Osteocyte (in vitro differentiated cells): Measurements from ENCODE around the gene CYFIP2. TPM values are rescaled to one million over a fixed set of nuclear protein-coding genes. Genes with fewer than 3 reads are reported as not detected.

Source experiments
- DNase-seq: peaks from one replicate; pipeline ENCODE4 v3.0.0; 2021; ENCODE audit warnings: mixed read lengths; ENCODE audit not compliant: unreplicated experiment; ENCODE audit errors: extremely low spot score
- H3K27ac Mint-ChIP-seq: one replicate; pipeline ENCODE4 v1.8.0; 2021; ENCODE audit warnings: mild to moderate bottlenecking, mixed read lengths; ENCODE audit not compliant: unreplicated experiment
- H3K27me3 Mint-ChIP-seq: one replicate; pipeline ENCODE4 v1.8.0; 2021; ENCODE audit warnings: mixed read lengths; ENCODE audit not compliant: unreplicated experiment
- H3K36me3 Mint-ChIP-seq: one replicate; pipeline ENCODE4 v1.8.0; 2021; ENCODE audit warnings: mixed read lengths; ENCODE audit not compliant: unreplicated experiment
- H3K4me1 Mint-ChIP-seq: one replicate; pipeline ENCODE4 v1.8.0; 2021; ENCODE audit warnings: mixed read lengths; ENCODE audit not compliant: unreplicated experiment
- H3K4me3 Mint-ChIP-seq: one replicate; pipeline ENCODE4 v1.8.0; 2021; ENCODE audit warnings: mild to moderate bottlenecking, moderate library complexity, mixed read lengths; ENCODE audit not compliant: unreplicated experiment
- H3K9me3 Mint-ChIP-seq: one replicate; pipeline ENCODE4 v1.8.0; 2021; ENCODE audit warnings: mixed read lengths; ENCODE audit not compliant: unreplicated experiment
- total RNA-seq: library from RNA; stranded (reverse); gene quantifications from 2 replicates; pipeline ENCODE4 v1.2.1, GENCODE V29; 2021
- TF ChIP-seq, protein P1 (sequence below): fragments of 200-600 bp; sonication (generic); IDR thresholded peaks from 2 replicates; pipeline ENCODE4 v1.5.0; 2021; ENCODE audit warnings: antibody characterized with exemption, mild to moderate bottlenecking, moderate library complexity

CYFIP2 gene
- total RNA-seq, 1 donor from 2014 or later = 26.4 TPM

DNA sequence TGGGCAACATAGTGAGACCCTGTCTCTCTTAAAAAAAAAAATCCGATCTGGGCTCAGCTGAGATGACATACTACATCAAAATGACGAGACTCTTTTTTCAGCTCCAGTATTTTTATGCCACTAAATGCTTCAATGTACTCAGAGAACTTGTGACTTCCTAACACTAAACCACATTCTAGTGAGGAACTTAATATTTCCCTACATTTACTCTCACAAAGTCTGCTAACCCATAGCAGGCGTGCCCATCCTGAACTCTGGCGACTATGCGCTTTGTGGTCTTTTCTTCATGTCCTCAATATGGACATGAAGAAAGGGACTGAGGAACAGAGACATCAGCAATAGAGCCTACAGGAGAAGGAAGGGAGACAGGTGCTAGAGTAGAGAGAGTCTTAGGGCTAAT lies 44.0 kb upstream of the CYFIP2 start:
- DNase-seq = no peak
- Mint-ChIP-seq H3K36me3 (no peaks in the 10 kb centered on the region), H3K4me3 (no peak overlapping the region), H3K4me1 (no peaks in the 10 kb centered on the region), H3K27ac (no peak overlapping the region), H3K9me3 (no peaks in the 10 kb centered on the region), H3K27me3 (peaks cover 11% of the 10 kb centered on the region)
- TF ChIP-seq, protein P1, sequence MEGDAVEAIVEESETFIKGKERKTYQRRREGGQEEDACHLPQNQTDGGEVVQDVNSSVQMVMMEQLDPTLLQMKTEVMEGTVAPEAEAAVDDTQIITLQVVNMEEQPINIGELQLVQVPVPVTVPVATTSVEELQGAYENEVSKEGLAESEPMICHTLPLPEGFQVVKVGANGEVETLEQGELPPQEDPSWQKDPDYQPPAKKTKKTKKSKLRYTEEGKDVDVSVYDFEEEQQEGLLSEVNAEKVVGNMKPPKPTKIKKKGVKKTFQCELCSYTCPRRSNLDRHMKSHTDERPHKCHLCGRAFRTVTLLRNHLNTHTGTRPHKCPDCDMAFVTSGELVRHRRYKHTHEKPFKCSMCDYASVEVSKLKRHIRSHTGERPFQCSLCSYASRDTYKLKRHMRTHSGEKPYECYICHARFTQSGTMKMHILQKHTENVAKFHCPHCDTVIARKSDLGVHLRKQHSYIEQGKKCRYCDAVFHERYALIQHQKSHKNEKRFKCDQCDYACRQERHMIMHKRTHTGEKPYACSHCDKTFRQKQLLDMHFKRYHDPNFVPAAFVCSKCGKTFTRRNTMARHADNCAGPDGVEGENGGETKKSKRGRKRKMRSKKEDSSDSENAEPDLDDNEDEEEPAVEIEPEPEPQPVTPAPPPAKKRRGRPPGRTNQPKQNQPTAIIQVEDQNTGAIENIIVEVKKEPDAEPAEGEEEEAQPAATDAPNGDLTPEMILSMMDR = no peak

DNA sequence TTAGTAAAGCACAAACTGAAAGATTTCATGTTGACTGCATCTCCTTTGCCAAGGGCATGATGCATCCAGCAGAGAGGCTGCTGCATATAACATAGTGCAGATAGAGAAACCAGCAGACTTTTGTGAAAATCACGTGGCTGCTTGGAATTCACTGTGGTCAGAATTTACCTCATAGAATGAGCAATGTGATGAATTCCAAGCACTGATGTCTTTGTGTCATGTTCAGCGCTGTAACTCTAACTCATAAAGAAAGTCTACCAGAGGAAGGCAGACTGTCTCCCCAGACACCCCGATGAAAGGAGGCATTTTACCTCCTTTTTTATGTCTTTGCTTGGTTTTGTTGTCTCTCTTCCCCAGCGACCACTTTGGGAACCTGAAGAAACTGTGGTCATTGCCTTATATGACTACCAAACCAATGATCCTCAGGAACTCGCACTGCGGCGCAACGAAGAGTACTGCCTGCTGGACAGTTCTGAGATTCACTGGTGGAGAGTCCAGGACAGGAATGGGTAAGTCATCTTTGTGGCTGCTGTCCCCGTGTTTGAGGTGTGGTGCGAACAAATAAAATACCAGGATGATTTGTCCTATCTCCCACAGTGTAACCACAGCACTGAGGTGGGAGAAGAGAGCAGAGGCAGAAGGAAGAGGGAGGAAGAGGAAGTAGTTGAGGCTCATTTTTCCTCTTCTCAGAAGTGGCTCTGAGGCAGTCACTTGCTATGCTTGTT lies 43.3 kb upstream of the CYFIP2 start:
- no peaks in the 10 kb centered on the region for H3K9me3 Mint-ChIP-seq
- no peak for DNase-seq
- no peak overlapping the region for H3K4me3 Mint-ChIP-seq
- peaks cover 10% of the 10 kb centered on the region for H3K27me3 Mint-ChIP-seq
- TF ChIP-seq, protein P1 = no peak
- H3K36me3 Mint-ChIP-seq = no peaks in the 10 kb centered on the region
- H3K4me1 Mint-ChIP-seq = no peaks in the 10 kb centered on the region
- H3K27ac Mint-ChIP-seq = no peak overlapping the region

DNA sequence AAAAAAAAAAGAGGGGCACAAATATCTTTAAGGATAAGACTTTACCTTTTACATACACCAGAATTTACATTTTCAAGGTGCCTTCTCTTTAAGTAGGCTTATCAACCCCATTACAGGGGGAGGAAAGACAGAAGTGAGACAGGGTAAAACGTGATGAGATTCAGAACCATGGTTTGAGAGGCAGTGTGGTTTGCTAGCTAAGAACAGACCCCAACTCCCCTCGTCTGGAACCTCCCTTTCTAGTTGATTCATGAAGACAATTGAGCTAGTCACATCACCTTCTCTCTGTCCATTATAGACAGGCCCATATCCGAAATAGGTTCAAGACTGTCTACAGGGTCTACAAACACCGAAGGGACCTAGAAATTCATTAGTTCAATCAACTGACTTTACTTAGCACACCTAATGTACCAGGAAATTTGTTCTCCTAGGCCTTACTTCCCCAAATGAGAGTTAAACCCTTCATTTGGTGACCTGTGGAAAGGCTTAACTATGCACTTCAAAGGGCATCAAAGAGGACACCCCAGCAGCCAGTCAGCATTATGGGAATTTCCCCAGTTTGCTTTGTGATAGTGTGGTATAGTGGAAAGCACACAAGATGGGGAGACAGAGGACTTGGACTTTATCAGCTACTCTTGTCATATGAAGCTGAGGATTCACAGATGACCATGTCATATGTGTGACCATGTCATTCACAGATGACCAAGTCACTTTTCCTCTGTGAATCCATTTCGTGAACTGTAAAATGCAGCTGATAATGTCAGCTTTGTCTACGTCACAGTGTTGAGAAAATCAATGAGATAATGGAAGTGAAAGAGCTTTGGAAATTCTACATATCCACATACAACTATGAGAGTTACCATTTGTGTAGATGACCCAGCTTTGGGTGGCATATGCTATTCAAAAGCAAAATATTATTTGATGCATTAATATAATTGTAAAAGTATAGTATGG lies 40.2 kb upstream of the CYFIP2 start:
- no peak overlapping the region for H3K4me3 Mint-ChIP-seq
- H3K27ac Mint-ChIP-seq = no peak overlapping the region
- H3K36me3 Mint-ChIP-seq = no peaks in the 10 kb centered on the region
- H3K9me3 Mint-ChIP-seq = no peaks in the 10 kb centered on the region
- TF ChIP-seq, protein P1 = no peak
- no peaks in the 10 kb centered on the region for H3K4me1 Mint-ChIP-seq
- peaks cover 10% of the 10 kb centered on the region for H3K27me3 Mint-ChIP-seq
- no peak for DNase-seq

DNA sequence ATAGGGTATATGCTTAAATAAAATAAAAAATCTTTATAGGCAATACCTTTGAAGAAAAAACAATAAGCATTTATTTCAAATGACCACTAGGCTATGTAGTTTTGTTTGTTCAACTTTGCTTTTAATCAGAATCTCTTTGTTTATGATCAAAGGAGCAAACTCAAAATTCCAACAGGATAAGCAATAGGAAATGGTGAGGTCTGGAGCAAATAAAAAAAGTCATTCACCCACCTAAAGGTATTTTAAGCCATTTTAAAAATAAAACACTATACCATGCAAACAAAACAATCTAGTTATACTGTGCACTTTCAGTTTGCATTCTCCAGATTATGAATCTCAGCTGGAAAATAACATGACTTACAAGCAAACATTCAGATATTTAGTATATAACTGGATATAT lies 35.3 kb upstream of the CYFIP2 start:
- Mint-ChIP-seq H3K27me3 (peaks cover 12% of the 10 kb centered on the region), H3K27ac (no peak overlapping the region), H3K9me3 (no peaks in the 10 kb centered on the region), H3K4me3 (no peak overlapping the region), H3K36me3 (no peaks in the 10 kb centered on the region), H3K4me1 (no peaks in the 10 kb centered on the region)
- DNase-seq = no peak
- TF ChIP-seq, protein P1 = no peak

DNA sequence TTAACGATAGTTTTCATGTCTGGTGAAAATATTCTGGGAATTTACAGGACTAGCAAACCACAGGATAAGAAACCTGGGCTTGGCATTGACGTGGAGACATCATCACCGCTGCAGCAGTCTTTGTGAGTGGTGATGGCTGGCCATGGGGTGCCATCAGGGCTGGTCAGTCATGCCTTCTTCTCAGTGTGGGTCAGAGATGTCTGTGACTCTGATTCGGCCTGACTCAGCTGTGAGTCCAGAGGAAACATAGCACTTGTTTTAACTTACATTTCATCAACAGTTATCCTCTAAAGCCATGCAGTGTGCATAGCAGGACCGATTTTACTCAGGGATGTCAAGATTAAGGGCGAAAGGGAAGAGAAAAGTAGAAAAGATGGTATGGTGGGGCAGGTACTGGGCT lies 33.2 kb upstream of the CYFIP2 start:
- no peak overlapping the region for H3K4me3 Mint-ChIP-seq

More for the DNA sequence above, 33.2 kb upstream of the CYFIP2 start:
- DNase-seq = no peak
- TF ChIP-seq, protein P1 = no peak
- no peaks in the 10 kb centered on the region for H3K4me1 Mint-ChIP-seq
- no peak overlapping the region for H3K27ac Mint-ChIP-seq
- peaks cover 12% of the 10 kb centered on the region for H3K27me3 Mint-ChIP-seq
- no peaks in the 10 kb centered on the region for H3K36me3 Mint-ChIP-seq
- no peaks in the 10 kb centered on the region for H3K9me3 Mint-ChIP-seq
